Ureter (tissue), 1 donor: ENCODE data around the gene EDDM13. TPM values are rescaled to one million over a fixed set of nuclear protein-coding genes. Genes with fewer than 3 reads are reported as not detected.
A peak's percentile ranks its signal among the peaks of the same experiment; 100 is the strongest.
"Not testable (repeated sequence)": the region's sequence is repeated elsewhere in the genome, so short reads cannot be mapped to it uniquely, and the experiment has no call there.

Experiments used
- DNase-seq: peaks from one replicate; pipeline ENCODE4 v3.0.0-alpha.2; 2020; ENCODE audit warnings: low spot score
- total RNA-seq: library from RNA; stranded (reverse); gene quantifications from one replicate; pipeline ENCODE4 v1.2.4, GENCODE V29; 2023
- donor health status: DM: yes; HTN: yes; CAD: no.

Gene EDDM13
- not detected for total RNA-seq

GRCh38 chr19:56272161-56272798, at the start of gene EDDM13:
EDDM13 (plus strand) TSS chr19:56272748; CDS start chr19:56272835, 87 bp downstream.
- no peak for DNase-seq

DNA sequence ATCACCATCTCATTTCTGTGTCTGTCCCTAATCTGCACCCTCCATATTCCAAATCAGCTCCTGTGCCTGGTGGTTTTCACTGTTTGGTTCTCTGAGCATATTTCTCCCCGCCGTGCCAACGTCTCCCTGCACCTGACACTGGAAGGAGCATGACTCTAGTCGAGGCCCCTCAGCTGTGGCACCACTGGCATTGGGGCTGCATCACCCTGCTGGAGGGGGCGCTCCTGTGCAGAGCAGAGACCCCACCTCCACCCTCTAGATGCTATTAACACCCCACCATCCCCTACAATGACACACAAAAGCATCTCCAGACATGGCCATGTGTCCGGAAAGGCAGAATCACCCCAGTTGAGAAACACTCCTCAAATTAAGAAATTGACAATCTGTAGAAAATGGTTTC, 49.6 kb upstream of the EDDM13 start:
- no peak for DNase-seq

GRCh38 chr19:56223481-56223880, 49.1 kb upstream of the EDDM13 start:
- DNase-seq: no peak

DNA sequence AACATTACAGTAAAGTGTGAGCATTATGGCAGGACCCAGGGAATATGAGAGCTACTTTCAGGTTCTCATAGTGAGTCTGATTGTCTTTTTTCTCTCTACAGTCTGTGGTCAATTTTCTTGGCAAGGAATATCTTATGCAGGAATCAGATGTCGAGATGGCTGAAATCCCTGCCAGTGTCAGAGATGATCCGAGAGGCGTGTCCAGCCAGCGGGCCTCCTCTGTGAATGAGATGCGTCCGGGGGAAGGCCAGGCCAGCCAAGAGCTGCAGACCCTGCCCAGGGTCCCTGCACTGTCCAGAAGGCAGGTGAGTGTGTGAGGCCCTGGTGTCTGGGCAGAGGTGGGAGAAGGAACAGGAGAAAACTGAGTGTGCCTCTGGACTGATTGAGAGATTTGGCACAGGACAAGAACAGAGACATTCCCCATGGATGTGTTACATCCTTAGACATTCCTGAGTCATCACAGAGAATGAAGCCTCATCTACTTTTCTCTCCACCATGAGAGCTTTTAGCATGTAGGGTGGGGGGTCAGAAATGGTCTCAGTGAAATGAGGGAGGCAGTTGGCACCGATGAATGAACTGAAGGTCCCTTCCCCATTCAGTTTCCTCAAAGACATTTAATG, 27.3 kb upstream of the EDDM13 start:
- no peak for DNase-seq

DNA sequence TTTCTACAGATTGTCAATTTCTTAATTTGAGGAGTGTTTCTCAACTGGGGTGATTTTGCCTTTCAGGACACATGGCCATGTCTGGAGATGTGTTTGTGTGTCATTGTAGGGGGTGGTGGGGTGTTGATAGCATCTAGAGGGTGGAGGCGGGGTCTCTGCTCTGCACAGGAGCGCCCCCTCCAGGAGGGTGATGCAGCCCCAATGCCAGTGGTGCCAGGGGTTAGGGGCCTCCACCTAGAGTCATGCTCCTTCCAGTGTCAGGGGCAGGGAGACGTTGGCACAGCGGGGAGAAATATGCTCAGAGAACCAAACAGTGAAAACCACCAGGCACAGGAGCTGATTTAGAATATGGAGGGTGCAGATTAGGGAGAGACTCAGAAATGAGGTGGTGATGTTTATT, 26.8 kb upstream of the EDDM13 start:
- not testable (repeated sequence) for DNase-seq

DNA sequence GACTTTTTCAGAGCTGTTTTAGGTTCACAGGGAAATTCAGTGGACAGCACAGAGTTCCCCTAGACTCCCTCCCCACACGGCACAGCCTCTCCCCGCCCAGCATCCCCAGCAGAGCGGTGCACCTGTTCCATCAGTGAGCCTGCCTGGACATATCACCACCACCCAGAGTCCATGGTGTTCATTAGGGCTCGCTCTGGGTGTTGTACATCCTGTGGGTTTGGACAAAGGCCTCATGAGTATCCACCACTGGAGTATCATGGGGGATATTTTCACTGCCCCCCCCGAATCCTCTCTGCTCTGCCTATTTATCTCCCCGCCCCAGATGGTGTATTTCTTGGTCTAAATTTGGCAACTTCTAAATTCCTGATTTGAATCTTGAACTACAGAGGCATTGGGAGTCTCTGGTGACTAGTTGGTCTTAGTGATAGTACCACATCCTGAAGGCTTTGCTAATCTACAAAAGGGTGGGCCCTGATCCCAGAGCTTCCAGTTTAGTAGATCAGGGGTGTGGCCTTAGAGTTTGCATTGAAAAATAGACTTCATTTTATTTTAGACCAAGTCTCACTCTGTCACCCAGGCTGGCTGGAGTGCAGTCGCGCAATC, 23.7 kb upstream of the EDDM13 start:
- not testable (repeated sequence) for DNase-seq

- DNase-seq: peak; percentile 84
Observed at GRCh38 chr19:56252699-56253422, 19.7 kb upstream of the EDDM13 start.

- no peak for DNase-seq
Observed at GRCh38 chr19:56253737-56254136, 18.8 kb upstream of the EDDM13 start.

GRCh38 chr19:56258272-56258671, 14.3 kb upstream of the EDDM13 start:
- DNase-seq: no peak

- DNase-seq: no peak
Observed at GRCh38 chr19:56261145-56261544, 11.4 kb upstream of the EDDM13 start.

DNA sequence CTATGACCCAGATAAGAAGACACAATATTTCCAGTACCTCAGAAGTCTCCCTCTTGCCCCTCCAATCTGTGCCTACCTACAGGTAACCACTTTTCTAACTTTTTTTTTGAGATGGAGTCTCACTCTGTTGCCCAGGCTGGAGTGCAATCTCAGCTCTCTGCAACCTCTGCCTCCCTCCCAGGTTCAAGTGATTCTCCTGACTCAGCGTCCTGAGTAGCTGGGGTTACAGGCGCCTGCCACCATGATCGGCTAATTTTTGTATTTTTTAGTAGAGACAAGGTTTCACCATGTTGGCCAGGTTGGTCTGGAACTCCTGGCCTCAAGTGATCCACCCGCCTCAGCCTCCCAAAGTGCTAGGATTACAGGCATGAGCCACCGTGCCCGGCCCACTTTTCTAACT, 10.6 kb upstream of the EDDM13 start:
- not testable (repeated sequence) for DNase-seq

DNA sequence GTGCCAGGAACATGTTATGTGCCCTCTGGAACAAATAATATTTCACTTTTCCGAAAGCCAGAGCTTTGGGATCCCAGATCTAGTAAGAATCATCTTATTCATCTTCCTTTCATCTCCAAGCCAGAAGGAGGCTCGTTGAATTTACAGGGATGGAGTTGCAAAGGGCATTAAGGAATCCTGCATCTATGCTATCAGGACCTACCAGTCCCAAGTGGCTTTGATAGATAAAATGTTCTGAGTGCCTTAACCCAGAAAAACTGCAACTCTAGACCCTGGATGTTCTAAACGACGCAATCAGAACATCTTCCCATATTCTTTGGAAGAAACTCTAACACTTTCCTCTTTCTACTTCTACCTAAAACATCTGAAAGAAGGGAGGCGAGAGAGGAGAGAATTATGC, 9.2 kb upstream of the EDDM13 start:
- DNase-seq: no peak

DNA sequence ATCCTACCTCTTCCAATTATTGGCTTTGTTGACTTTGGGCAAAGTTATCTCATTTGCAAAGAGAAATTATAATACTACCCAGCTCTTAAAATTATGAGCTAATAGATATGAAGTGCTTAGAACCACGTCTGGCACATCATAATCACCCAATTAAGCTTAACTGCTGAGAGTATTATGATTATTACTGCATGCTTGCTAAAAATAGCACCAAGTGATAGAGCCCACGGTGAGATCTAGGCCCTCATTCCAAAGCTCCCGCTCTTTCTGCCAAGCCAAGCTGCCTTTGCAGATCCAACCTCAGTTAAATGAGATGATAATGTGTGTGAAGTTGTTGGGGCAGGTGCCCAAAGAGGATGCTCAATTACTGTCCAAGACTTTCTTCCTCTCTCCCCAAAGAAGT, 6.5 kb upstream of the EDDM13 start:
- no peak for DNase-seq

DNA sequence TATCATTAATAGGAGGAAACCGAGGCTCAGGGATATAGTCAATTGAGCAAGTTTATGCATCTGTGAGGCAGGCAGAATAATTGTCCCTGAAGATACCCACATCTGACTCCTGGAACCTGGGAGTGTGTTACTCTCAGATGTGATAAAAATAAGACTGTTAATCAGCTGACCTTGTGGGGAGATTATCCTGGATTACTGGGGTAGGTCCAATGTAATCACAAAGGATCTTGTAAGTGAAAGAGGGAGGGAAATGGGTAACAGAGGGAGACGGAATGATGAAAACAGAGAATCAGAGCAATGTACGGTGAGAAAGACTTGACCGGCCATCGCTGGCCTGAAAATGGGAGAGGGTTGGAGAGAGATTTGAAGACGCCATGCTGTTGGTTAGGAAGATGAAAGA, 3.2 kb upstream of the EDDM13 start:
- no peak for DNase-seq

- DNase-seq: no peak
Observed at GRCh38 chr19:56270676-56271075, 1.9 kb upstream of the EDDM13 start.

GRCh38 chr19:56271151-56271550, 1.4 kb upstream of the EDDM13 start:
- no peak for DNase-seq

DNA sequence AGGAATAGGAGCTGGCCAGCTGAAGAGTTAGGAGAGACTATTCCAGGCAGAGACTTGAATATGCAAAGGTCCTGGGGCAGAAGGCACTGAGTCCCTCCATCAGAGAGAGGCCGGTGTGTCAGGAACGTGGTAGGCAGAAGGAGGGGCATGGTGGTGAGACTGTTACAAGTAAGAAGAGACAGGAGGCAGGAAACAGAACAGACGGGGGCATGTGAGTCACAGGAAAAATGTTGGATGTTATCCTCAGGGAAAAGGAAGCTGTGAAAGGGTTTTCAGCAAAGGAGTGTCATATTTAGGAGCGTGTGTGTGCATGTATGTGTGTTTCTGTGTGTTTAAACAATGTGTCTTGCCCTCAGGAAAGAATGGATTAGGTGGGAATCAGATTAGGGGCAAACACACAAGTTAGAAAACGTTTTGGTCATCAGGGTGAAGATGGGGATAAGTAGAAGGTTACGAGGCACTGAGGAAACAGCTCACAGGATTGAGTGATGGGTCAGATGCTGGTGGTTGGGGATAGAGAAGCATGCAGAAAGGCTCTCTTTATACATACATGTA, 1.1 kb downstream of the EDDM13 start:
- DNase-seq: no peak

DNA sequence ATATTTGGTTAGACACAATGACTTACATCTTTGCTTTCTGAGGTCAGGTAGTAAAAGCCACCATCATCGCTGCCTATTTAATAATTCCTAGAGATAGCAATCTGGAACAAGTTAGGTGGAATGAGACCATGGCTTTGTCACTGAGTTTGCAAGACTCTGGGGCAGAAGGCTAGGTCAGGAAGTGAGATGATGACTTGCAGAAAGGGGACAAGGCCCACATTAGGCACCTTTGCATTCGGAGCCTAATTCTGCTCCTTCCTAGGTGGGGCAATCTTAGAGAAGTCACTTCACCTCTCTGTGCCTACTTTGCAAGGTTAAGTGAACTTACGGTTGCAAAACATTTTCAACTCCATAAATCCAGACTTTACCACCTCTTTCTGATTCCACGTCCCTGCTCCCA, 10.3 kb downstream of the EDDM13 start:
- no peak for DNase-seq

- DNase-seq: no peak
Observed at GRCh38 chr19:56284746-56285145, 12.2 kb downstream of the EDDM13 start.

- DNase-seq: no peak
Observed at GRCh38 chr19:56290104-56290503, 17.6 kb downstream of the EDDM13 start.

- no peak for DNase-seq
Observed at GRCh38 chr19:56291867-56292266, 19.3 kb downstream of the EDDM13 start.

GRCh38 chr19:56294549-56294948, 22.0 kb downstream of the EDDM13 start:
- no peak for DNase-seq
